Measurements from ENCODE around the gene CATSPER1. TPM values are rescaled to one million over a fixed set of nuclear protein-coding genes. Genes with fewer than 3 reads are reported as not detected.

CATSPER1 gene
- total RNA-seq, result under 0.01 TPM in 1 of 2 replicates, not detected in the other

DNA sequence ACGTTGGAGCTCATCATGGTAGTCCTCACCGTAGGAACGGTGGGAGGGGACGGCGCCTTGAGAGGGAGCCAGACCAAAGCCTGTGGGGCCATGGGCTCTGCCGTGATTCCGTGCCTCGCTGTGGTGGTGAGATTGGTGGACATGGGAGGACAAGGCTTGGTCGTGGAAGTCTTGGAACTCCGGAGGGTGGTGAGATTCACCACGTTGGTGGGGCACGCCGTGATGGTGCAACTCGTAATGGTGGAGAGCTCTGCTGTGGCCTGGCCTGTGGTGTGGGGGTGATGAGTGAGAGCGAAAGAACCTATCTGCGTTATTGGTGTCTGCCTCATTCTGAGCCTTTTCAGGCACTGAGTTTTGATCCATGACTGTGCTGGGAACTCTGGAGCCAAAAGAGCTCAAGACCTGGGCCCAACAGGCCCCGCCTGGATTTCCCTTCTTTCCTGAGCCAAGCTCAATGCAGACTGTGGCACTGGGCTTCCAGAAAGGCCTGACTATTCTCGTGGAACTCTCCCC, at the start of gene CATSPER1:
CATSPER1 (minus strand) TSS at position 463 of the 513 bp plus-strand sequence; CDS start at position 363, 100 bp downstream.

DNA sequence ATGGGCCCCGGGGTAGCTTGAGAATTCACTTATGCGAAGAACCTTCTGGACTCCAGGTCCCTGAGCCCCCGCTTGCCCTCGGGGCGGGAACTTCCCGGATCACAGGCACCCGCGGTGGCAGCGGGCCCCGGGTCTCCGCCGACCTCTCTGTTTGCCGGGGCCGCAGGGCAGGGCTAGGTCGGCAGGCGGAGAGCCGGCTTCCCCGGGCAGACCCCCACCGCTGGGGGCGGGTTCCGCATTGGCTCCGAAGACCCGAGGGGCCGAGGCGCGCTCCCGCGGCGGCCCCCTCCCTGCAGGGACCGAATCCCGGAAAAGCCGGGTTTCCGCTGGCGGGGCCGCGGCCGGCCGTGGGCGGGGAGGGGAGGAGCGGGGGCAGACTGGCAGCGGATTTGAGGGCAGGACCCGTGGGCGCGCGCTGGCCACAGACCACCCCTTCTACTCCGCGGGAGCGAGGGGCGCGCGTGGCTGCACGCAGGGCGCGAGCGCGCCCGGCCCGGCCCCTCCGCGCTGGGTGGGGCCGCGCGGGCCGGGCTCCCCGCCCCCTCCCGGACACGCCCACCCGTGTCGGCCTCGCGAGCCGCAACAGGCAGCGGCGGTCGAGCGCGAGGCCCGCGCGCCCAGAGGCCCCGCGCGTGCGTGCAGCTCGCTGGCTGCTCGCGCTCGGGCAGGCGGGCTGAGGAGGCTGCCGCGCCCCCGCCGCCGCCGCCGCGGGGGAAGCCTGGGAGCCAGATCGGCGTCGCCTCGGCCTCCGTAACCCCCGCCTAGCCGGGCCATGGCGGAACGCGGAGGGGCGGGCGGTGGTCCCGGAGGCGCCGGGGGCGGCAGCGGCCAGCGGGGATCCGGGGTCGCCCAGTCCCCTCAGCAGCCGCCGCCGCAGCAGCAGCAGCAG, 43.7 kb upstream of the CATSPER1 start, which contains the start of gene PACS1:
PACS1 (plus strand) TSS at position 558 of the 889 bp plus-strand sequence; CDS start at position 773, 215 bp downstream.

DNA sequence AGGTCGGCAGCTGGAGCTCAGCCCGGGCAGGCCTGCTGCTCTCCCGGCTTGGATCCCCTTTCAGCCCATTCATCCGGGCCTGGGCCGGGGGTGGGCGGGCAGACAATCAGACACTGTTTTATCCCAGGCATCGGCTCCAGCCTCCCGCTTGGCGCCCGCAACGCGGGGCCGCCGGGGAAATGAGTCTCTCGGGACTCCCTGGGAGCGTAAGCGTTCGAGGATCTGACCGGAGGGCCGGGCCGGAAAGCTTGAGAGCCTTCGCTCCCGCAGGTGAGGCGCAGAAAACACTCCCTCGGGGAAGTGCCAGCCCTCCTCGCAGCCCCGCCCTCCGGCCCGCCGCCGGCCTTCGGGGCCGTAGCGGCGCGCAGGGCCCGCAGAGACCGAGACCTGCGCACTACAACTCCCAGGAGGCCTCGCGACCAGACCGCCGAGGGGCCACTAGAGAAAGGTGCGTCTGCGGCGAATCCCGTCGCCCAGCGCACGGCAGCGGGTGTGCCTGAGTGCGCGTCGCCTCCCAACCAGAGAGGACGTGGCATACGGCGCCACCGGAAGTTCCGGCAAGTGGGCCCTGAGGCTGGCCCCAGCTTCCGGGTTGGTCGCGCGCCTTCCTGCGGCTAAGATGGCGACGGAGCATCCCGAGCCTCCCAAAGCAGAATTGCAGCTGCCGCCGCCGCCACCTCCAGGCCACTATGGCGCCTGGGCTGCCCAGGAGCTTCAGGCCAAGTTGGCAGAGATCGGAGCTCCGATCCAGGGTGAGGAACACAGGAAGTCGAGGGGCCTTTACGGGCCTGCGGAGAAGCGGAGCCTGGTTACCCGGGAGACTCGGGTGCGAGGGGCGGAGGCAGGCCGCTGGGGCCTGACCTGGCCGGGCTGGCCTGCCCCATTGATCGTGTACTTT, 25.7 kb upstream of the CATSPER1 start, which contains the start of gene SF3B2:
SF3B2 (plus strand) TSS at position 599 of the 898 bp plus-strand sequence; CDS start at position 620, 21 bp downstream.

DNA sequence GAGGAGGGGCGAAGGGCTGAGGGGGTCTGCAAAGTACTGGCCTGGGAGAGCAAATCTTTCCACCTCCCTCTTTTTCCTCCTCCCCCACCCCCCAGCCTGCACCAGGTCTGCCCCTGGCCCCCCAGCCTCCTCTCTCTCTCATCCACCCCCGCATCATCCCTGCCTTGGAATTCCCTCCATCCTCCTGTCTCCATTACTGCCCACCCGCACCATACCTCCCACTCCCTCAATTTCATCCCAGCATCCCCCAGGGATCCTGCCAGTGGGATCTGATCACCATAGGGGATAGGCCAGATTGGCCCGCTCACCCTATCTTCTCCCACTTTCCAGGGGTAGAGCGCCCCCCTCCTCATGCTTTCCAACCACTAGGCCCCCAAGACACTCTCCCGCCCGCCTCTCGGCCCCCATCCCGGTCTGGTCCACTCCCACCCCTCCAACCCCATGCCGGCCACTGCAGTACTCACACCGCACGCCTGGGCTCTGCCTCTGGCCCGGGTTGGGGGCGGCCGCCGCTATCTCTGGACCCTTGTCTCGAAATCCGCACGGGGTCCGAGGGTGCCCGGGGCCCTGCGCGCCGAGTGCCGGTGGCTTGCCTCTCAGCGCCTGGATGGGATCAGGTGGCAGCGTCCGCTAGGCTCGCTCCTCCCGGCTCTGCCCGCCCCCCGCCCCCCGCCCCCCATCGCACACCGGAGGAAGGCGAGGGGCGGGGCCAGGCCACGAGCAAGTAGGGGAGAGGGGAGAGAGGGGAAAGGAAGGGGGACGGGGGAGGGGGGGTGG, 22.5 kb upstream of the CATSPER1 start, which contains the start of gene GAL3ST3:
GAL3ST3 (minus strand) TSS at position 615 of the 777 bp plus-strand sequence. CDS start 3,746 bp downstream, outside the sequence.

DNA sequence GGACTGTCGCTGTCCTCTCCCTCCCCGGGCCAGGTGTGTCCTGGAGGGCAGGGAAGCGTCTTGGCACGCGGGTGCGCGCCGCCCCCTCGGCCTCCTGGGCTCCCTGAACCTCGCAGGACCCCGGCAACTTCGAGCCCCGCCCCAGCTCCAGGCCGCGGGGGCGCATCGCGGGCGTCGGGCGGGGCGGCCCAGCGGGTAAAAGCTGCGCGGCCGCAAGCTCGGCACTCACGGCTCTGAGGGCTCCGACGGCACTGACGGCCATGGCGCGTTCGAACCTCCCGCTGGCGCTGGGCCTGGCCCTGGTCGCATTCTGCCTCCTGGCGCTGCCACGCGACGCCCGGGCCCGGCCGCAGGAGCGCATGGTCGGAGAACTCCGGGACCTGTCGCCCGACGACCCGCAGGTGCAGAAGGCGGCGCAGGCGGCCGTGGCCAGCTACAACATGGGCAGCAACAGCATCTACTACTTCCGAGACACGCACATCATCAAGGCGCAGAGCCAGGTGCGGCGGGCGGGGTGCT, 14.4 kb downstream of the CATSPER1 start, which contains the start of gene CST6:
CST6 (plus strand) TSS at position 224 of the 519 bp plus-strand sequence; CDS start at position 261, 37 bp downstream.

DNA sequence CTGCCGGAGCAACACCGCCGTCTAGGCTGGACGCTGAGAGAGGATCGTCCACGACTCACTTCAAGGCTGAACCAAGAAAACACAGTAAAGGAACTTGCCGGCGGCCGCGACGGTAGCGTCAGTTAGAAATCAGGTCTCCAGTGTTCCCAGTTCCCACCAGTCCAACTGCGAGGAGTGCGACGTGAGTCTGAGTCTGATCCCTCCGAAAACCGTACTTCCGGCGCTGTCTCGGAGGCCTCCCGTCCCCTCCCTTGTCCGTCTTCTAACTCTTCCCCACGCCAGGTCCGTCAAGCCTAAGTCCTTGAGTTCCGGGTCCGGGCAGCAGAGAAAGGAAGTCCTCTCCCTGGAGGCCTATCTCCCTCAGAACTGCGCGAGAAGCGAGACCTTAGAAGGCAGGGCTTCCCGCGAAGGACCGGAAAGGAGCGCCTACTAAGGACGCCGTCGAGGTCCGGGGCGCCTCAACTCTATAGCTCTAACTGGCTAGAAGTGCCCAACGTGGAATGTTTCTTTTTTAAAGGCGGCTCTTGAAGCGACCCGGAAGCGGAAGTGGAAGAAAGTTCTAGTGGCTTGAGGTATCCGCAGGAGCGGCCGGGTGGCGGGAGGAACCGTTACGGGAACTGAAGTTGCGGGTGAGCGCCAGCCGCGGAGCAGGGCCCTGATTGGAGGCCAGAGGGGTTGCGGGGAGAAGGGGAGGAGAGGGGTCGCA, 24.2 kb downstream of the CATSPER1 start, which contains the start of the genes BANF1 and EIF1AD:
BANF1 (plus strand) TSS at position 562 of the 706 bp plus-strand sequence. CDS start 748 bp downstream, outside the sequence.
EIF1AD (minus strand) TSS at position 216 of the 706 bp plus-strand sequence. CDS start 1,768 bp downstream, outside the sequence.

Other genes starting within 250 kb of the CATSPER1 start
- 7.1 and 10.6 TPM in 2 replicates for gene AP5B1, start 245.5 kb downstream of the CATSPER1 start, total RNA-seq
- gene OVOL1, start 239.4 kb downstream of the CATSPER1 start, total RNA-seq, result not detected in 2 replicates
- 1.2 and 3.1 TPM in 2 replicates for gene SNX32, start 192.5 kb downstream of the CATSPER1 start, total RNA-seq
- gene CFL1, start 168.3 kb downstream of the CATSPER1 start, total RNA-seq, result 951 and 1,471 TPM in 2 replicates
- gene MUS81, start 166.0 kb downstream of the CATSPER1 start, total RNA-seq, result 47.6 and 51.9 TPM in 2 replicates
- 56.3 and 157 TPM in 2 replicates for gene EFEMP2, start 153.7 kb downstream of the CATSPER1 start, total RNA-seq
- not detected in 2 replicates for gene CTSW, start 146.6 kb downstream of the CATSPER1 start, total RNA-seq
- 204 and 244 TPM in 2 replicates for gene FIBP, start 138.0 kb downstream of the CATSPER1 start, total RNA-seq
- 168 and 233 TPM in 2 replicates for gene CCDC85B, start 135.8 kb downstream of the CATSPER1 start, total RNA-seq
- gene FOSL1, start 126.1 kb downstream of the CATSPER1 start, total RNA-seq, result 19.9 and 24.3 TPM in 2 replicates
- 30.1 and 37.4 TPM in 2 replicates for gene C11orf68, start 107.4 kb downstream of the CATSPER1 start, total RNA-seq
- gene DRAP1, start 107.1 kb downstream of the CATSPER1 start, total RNA-seq, result 255 and 434 TPM in 2 replicates
- 0.33 TPM in 1 of 2 replicates, not detected in the other for gene TSGA10IP, start 81.0 kb downstream of the CATSPER1 start, total RNA-seq
- 51.1 and 57.1 TPM in 2 replicates for gene SART1, start 64.7 kb downstream of the CATSPER1 start, total RNA-seq
- 28.2 and 29.3 TPM in 2 replicates for gene EIF1AD, start 24.3 kb downstream of the CATSPER1 start, total RNA-seq
- gene BANF1, start 24.0 kb downstream of the CATSPER1 start, total RNA-seq, result 17.5 and 26.5 TPM in 2 replicates
- gene CST6, start 14.5 kb downstream of the CATSPER1 start, total RNA-seq, result 0.17 TPM in 1 of 2 replicates, not detected in the other
- gene GAL3ST3, start 22.7 kb upstream of the CATSPER1 start, total RNA-seq, result not detected in 2 replicates
- gene SF3B2, start 25.9 kb upstream of the CATSPER1 start, total RNA-seq, result 163 and 165 TPM in 2 replicates
- gene PACS1, start 43.8 kb upstream of the CATSPER1 start, total RNA-seq, result 31.3 and 46.0 TPM in 2 replicates
- 10.5 and 25.1 TPM in 2 replicates for gene KLC2, start 231.2 kb upstream of the CATSPER1 start, total RNA-seq
- 103 and 130 TPM in 2 replicates for gene RAB1B, start 242.2 kb upstream of the CATSPER1 start, total RNA-seq

Data from smooth muscle cell of trachea (primary cell).